DOHH2 (cell line): ENCODE data around the gene MGAT5.

Experiments used
- H3F3A ChIP-seq: fragments of 200-600 bp; sonication (generic), shearing (Covaris generic); 2 replicates; pipeline ENCODE4 v1.6.0; 2016; ENCODE audit warnings: antibody characterized with exemption, mild to moderate bottlenecking; ENCODE audit not compliant: control insufficient read depth, insufficient read depth
- H3K27ac ChIP-seq: fragments of 200-600 bp; sonication (generic); 2 replicates; pipeline ENCODE4 v1.5.1; 2014; ENCODE audit warnings: low read depth, mild to moderate bottlenecking, low read length, moderate library complexity
- H3K27me3 ChIP-seq: fragments of 200-600 bp; sonication (generic); 2 replicates; pipeline ENCODE4 v1.6.1; 2014; ENCODE audit warnings: mild to moderate bottlenecking, low read length, mixed read lengths; ENCODE audit not compliant: control insufficient read depth
- H3K36me3 ChIP-seq: fragments of 200-600 bp; sonication (generic); 2 replicates; pipeline ENCODE4 v1.6.1; 2014; ENCODE audit warnings: mild to moderate bottlenecking, low read length, moderate library complexity, mixed read lengths; ENCODE audit not compliant: control insufficient read depth
- H3K4me1 ChIP-seq: fragments of 200-600 bp; sonication (generic); 2 replicates; pipeline ENCODE4 v1.6.1; 2014; ENCODE audit warnings: mild to moderate bottlenecking, low read length, mixed read lengths; ENCODE audit not compliant: control insufficient read depth
- H3K4me2 ChIP-seq: fragments of 200-600 bp; sonication (generic); 2 replicates; pipeline ENCODE4 v1.6.0; 2014; ENCODE audit warnings: mild to moderate bottlenecking, low read length, moderate library complexity
- H3K4me3 ChIP-seq: fragments of 200-600 bp; sonication (generic); 2 replicates; pipeline ENCODE4 v1.5.1; 2014; ENCODE audit warnings: mild to moderate bottlenecking, low read length, mixed read lengths
- H3K79me2 ChIP-seq: fragments of 200-600 bp; sonication (generic); 2 replicates; pipeline ENCODE4 v1.6.1; 2014; ENCODE audit warnings: mild to moderate bottlenecking, low read length, mixed read lengths; ENCODE audit not compliant: control insufficient read depth
- H3K9me2 ChIP-seq: fragments of 200-600 bp; sonication (generic); replicated peaks from 2 replicates; pipeline ENCODE4 v1.6.1; 2014; ENCODE audit warnings: mild to moderate bottlenecking, low read length, mixed read lengths; ENCODE audit not compliant: control insufficient read depth
- H3K9me3 ChIP-seq: fragments of 200-600 bp; sonication (generic); 2 replicates; pipeline ENCODE4 v1.6.1; 2014; ENCODE audit warnings: antibody characterized with exemption, low read length, mixed read lengths; ENCODE audit not compliant: control insufficient read depth, insufficient read depth
- H4K20me1 ChIP-seq: fragments of 200-600 bp; sonication (generic); 2 replicates; pipeline ENCODE4 v1.6.0; 2014; ENCODE audit warnings: low read depth, mild to moderate bottlenecking, antibody characterized with exemption, low read length, moderate library complexity; ENCODE audit not compliant: control insufficient read depth, insufficient read depth
- EZH2phosphoT487 ChIP-seq: fragments of 200-600 bp; sonication (generic); IDR thresholded peaks from 2 replicates; pipeline ENCODE4 v1.6.1; 2017; ENCODE audit warnings: borderline replicate concordance, mild to moderate bottlenecking, antibody characterized with exemption, low read length, moderate library complexity, mixed read lengths
- TF ChIP-seq, protein P1 (sequence below): fragments of 200-600 bp; sonication (generic); IDR thresholded peaks from one replicate; pipeline ENCODE4 v1.5.1; 2014; ENCODE audit warnings: antibody characterized with exemption, mild to moderate bottlenecking, low read depth, low read length; ENCODE audit not compliant: poor library complexity, severe bottlenecking

Gene MGAT5

DNA sequence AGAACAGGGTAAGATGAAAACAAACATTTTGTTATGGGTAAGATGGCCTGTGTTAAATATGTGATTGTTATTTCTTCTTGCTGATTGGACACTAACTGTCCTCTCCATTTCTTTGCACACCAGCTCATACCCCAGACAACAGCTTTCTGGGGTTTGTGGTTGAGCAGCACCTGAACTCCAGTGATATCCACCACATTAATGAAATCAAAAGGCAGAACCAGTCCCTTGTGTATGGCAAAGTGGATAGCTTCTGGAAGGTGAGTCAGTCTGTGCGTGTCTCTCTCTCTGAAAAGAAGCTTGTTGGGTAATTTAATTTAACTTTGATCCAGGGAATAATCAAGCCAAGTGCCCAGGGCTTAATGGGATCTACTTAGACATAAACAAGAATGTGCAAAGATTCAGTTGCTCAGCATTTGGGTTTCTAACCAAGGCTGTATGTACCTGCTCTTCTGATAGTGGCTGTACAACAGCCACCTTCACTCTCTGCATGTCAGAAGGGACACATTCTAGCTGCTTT lies 108.3 kb downstream of the MGAT5 start:
- no peaks in the 10 kb centered on the region for H3K9me3 ChIP-seq
- no peaks in the 10 kb centered on the region for H3K27me3 ChIP-seq
- no peaks in the 10 kb centered on the region for H3K79me2 ChIP-seq
- H3F3A ChIP-seq: no peaks in the 10 kb centered on the region
- H3K4me1 ChIP-seq: no peaks in the 10 kb centered on the region
- no peak for TF ChIP-seq EZH2phosphoT487
- TF ChIP-seq, protein P1, sequence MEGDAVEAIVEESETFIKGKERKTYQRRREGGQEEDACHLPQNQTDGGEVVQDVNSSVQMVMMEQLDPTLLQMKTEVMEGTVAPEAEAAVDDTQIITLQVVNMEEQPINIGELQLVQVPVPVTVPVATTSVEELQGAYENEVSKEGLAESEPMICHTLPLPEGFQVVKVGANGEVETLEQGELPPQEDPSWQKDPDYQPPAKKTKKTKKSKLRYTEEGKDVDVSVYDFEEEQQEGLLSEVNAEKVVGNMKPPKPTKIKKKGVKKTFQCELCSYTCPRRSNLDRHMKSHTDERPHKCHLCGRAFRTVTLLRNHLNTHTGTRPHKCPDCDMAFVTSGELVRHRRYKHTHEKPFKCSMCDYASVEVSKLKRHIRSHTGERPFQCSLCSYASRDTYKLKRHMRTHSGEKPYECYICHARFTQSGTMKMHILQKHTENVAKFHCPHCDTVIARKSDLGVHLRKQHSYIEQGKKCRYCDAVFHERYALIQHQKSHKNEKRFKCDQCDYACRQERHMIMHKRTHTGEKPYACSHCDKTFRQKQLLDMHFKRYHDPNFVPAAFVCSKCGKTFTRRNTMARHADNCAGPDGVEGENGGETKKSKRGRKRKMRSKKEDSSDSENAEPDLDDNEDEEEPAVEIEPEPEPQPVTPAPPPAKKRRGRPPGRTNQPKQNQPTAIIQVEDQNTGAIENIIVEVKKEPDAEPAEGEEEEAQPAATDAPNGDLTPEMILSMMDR: no peak
- H3K36me3 ChIP-seq: peaks cover 38% of the 10 kb centered on the region
- no peaks in the 10 kb centered on the region for H4K20me1 ChIP-seq
- H3K9me2 ChIP-seq: no peaks in the 10 kb centered on the region
- H3K27ac ChIP-seq: no peak overlapping the region
- no peak overlapping the region for H3K4me3 ChIP-seq
- no peak overlapping the region for H3K4me2 ChIP-seq

DNA sequence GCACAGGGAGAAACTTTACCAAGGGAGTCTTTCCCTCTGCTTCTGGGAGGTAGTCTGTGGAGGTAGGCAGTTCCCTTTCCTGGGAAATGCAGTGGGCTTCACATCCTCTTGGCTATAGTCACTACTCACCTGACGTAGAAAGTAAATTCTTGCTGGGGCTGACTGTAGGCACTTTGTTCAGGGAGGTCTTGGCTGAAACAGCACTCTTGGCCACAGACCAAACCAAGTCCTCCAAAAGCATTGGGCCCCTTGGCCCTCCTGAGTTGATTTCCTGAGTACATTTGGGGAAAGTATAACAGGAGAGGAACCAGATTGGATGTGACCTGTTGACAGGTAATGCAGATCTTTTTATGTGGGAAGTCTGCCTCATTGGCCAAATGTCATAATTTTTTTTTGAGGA lies 108.9 kb downstream of the MGAT5 start:
- H4K20me1 ChIP-seq: no peaks in the 10 kb centered on the region
- H3K79me2 ChIP-seq: no peaks in the 10 kb centered on the region
- TF ChIP-seq EZH2phosphoT487: no peak
- TF ChIP-seq, protein P1: no peak
- H3F3A ChIP-seq: no peaks in the 10 kb centered on the region
- no peaks in the 10 kb centered on the region for H3K4me1 ChIP-seq
- H3K27me3 ChIP-seq: no peaks in the 10 kb centered on the region
- no peak overlapping the region for H3K27ac ChIP-seq
- H3K4me2 ChIP-seq: no peak overlapping the region
- no peak overlapping the region for H3K4me3 ChIP-seq
- peaks cover 39% of the 10 kb centered on the region for H3K36me3 ChIP-seq
- no peaks in the 10 kb centered on the region for H3K9me3 ChIP-seq
- H3K9me2 ChIP-seq: no peaks in the 10 kb centered on the region

DNA sequence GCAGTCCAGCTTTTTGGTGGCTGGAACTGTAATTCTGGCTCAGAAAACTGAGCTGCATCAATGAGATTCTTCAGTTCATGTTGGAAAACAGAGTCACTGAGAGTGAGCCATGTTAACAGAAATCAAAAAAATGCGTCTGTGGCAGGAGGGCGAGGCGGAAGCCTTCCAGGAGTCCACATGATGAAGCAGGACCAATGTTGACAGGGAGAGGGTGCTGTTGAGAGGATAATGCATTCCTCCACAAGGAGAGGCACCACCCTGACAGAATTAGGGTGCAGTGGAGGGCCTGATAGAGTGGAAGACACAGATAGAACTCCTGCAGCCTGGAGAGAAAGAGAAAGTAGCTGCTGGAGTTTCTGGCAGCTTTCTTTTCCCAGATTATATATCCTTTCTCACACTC lies 111.5 kb downstream of the MGAT5 start:
- Histone ChIP-seq H3K4me1 (peaks cover 16% of the 10 kb centered on the region), H3K9me3 (no peaks in the 10 kb centered on the region), H3K4me3 (no peak overlapping the region), H3F3A (no peaks in the 10 kb centered on the region), H3K79me2 (no peaks in the 10 kb centered on the region), H3K36me3 (peaks cover 55% of the 10 kb centered on the region), H3K27ac (no peak overlapping the region), H3K4me2 (no peak overlapping the region), H3K9me2 (no peaks in the 10 kb centered on the region), H4K20me1 (no peaks in the 10 kb centered on the region), H3K27me3 (no peaks in the 10 kb centered on the region)
- TF ChIP-seq, protein P1: peak; percentile 37
- no peak for TF ChIP-seq EZH2phosphoT487

DNA sequence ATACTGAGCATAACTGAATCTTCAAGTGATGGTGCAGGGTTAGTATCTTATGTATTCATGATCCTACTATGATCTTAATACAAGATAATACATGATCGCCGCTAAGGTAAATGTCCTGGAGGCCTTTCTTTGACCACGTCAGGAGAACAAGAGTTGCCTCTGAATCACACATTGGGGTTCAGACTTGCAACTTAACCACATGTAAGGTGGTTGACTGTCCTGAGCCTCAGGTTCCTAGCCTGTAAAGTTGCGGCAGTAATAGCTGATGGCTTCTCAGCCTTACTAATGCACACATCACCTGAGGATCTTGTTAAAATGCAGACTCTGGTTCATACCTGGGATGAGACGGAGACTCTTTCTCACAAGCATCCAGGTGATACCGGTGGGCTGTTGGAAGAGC lies 112.5 kb downstream of the MGAT5 start:
- H3F3A ChIP-seq: no peaks in the 10 kb centered on the region
- TF ChIP-seq, protein P1: no peak
- no peak for TF ChIP-seq EZH2phosphoT487
- no peaks in the 10 kb centered on the region for H3K27me3 ChIP-seq

More for the DNA sequence above, 112.5 kb downstream of the MGAT5 start:
- H3K36me3 ChIP-seq: peaks cover 63% of the 10 kb centered on the region
- no peaks in the 10 kb centered on the region for H4K20me1 ChIP-seq
- H3K9me3 ChIP-seq: no peaks in the 10 kb centered on the region
- no peaks in the 10 kb centered on the region for H3K79me2 ChIP-seq
- no peaks in the 10 kb centered on the region for H3K9me2 ChIP-seq
- H3K4me1 ChIP-seq: peaks cover 16% of the 10 kb centered on the region
- no peak overlapping the region for H3K4me3 ChIP-seq
- H3K27ac ChIP-seq: no peak overlapping the region
- H3K4me2 ChIP-seq: no peak overlapping the region
